Esophagus mucosa (tissue), 1 donor: ENCODE results near the gene TENT4B. TPM values are rescaled to one million over a fixed set of nuclear protein-coding genes. Genes with fewer than 3 reads are reported as not detected.
"Not testable (repeated sequence)": the region's sequence is repeated elsewhere in the genome, so short reads cannot be mapped to it uniquely, and the experiment has no call there.

Experiments
- ATAC-seq: fragments of 200-7000 bp; cut with Tn5 transposase; one replicate; pipeline ENCODE4 v1.9.1; 2020
- total RNA-seq: library from RNA; stranded (reverse); gene quantifications from one replicate; pipeline ENCODE4 v1.2.4, GENCODE V29; 2023
- donor health status: DM: yes; HTN: yes; CAD: no.

Gene TENT4B
- 6.7 TPM for total RNA-seq

- peak; percentile 92 for ATAC-seq
Observed at GRCh38 chr16:50152807-50153595, at the start of gene TENT4B. TSS of gene TENT4B (plus strand) at chr16:50153306. CDS start at chr16:50153622, 316 bp downstream.

- no peak for ATAC-seq
Observed at GRCh38 chr16:50103764-50104163, 49.3 kb upstream of the TENT4B start.

- peak; percentile 60 for ATAC-seq
Observed at GRCh38 chr16:50114357-50115129, 38.6 kb upstream of the TENT4B start.

GRCh38 chr16:50120711-50121110 lies 32.4 kb upstream of the TENT4B start:
- ATAC-seq = no peak

- no peak for ATAC-seq
Observed at GRCh38 chr16:50121278-50121677, 31.8 kb upstream of the TENT4B start.

- ATAC-seq = no peak
Observed at GRCh38 chr16:50121721-50122445, 31.2 kb upstream of the TENT4B start.

GRCh38 chr16:50123417-50123816 lies 29.7 kb upstream of the TENT4B start:
- ATAC-seq = no peak

GRCh38 chr16:50124769-50125168 lies 28.3 kb upstream of the TENT4B start:
- ATAC-seq = no peak

- no peak for ATAC-seq
Observed at GRCh38 chr16:50126183-50126582, 26.9 kb upstream of the TENT4B start.

- not testable (repeated sequence) for ATAC-seq
Observed at GRCh38 chr16:50132571-50132970, 20.5 kb upstream of the TENT4B start.

- ATAC-seq = no peak
Observed at GRCh38 chr16:50133214-50133613, 19.9 kb upstream of the TENT4B start.

- ATAC-seq = no peak
Observed at GRCh38 chr16:50136399-50136798, 16.7 kb upstream of the TENT4B start.

- no peak for ATAC-seq
Observed at GRCh38 chr16:50137268-50137667, 15.8 kb upstream of the TENT4B start.

GRCh38 chr16:50139580-50139979 lies 13.5 kb upstream of the TENT4B start:
- no peak for ATAC-seq

GRCh38 chr16:50144211-50144610 lies 8.9 kb upstream of the TENT4B start:
- ATAC-seq = no peak

- no peak for ATAC-seq
Observed at GRCh38 chr16:50146479-50147435, 6.3 kb upstream of the TENT4B start.

GRCh38 chr16:50151322-50151721 lies 1.8 kb upstream of the TENT4B start:
- no peak for ATAC-seq

- ATAC-seq = no peak
Observed at GRCh38 chr16:50151756-50152155, 1.4 kb upstream of the TENT4B start.

GRCh38 chr16:50152351-50152806 lies 727 bp upstream of the TENT4B start:
- peak; percentile 50 for ATAC-seq

GRCh38 chr16:50153596-50154419 lies 702 bp downstream of the TENT4B start:
- ATAC-seq = peak; percentile 4

- no peak for ATAC-seq
Observed at GRCh38 chr16:50154420-50154950, 1.4 kb downstream of the TENT4B start.
